Jurkat, Clone E6-1 (cell line): ENCODE data around the gene FANCI.

ENCODE experiments used
- DNase-seq: peaks from one replicate; pipeline ENCODE4 v3.0.0-alpha.2; 2011; ENCODE audit warnings: low read depth, low spot score
- H3K4me3 ChIP-seq: 2 replicates; pipeline ENCODE4 v1.5.1; 2011; ENCODE audit warnings: mild to moderate bottlenecking, low read length, control low read depth, moderate library complexity

The FANCI gene

DNA sequence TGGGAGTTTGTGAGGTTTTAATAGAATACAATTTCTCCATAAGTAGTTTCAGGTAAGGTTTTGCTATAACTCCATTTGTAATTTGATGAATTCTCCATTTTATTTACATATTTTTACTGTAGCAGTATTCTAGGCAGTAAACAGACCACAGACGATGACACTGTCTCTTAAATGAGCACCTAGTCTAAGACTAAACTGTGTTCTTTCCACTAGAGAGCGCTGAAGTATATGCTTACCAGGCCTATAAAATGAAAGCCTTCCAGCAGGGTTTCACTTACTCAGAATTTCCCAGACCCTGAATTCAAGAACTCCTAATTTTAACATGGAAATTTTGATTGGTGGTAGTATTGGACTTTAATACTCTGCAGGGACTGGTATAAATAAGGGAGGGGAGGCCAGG, 49.2 kb downstream of the FANCI start:
- DNase-seq: no peak
- H3K4me3 ChIP-seq: no peak overlapping the region

DNA sequence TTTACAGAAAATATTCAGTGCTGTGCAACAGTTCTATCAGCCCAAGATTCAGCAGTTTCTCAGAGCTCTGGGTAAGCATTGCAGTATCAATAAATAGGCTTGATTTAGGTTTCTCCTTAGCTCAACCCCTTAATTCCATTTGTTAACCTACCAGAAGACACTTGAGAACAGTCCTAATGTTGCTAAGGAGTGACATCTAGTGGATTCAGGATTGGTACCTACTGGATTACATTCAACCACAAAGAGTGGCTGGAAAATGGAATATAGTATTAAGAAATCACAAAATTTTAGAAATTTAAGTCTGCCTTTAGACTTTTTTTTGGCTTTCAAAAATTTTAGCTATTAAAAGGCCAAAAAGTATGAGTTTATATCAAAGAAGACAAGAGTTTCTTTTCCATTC, 56.1 kb downstream of the FANCI start:
- no peak for DNase-seq
- H3K4me3 ChIP-seq: no peak overlapping the region

DNA sequence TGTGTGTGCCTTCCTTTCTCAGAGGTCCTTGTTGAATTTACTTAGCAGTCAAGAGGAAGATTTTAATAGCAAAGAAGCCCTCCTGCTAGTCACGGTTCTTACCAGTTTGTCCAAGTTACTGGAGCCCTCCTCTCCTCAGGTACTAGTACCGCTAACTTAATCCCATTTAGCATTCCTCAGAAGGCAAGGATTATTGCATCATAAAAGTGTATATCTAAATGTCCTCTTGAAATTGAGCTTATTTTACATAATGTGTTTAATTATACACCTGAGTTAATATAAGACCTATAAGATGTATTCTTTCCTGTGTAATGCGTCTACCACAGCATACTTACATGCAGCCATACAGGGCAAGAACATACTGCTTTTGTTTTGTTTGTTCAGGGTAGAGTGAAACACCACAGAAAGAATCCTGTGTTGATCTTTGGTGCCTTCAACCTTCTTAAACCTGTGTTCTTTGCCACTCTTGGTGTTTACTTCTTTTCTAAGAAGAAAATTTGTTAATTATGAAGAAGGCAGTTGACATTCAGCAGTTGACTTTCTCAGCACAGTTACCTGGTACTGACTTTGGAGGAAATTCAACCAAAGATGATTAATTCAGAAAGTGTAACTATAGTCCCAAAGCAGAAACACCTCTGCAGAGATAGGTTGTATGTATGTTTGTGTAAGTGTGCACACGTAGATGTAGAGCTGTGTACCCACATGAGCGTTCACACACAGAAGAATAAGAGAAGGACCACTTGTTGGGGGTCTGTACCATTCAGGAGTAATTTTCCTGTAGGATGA, 57.7 kb downstream of the FANCI start:
- no peak for DNase-seq
- no peak overlapping the region for H3K4me3 ChIP-seq

DNA sequence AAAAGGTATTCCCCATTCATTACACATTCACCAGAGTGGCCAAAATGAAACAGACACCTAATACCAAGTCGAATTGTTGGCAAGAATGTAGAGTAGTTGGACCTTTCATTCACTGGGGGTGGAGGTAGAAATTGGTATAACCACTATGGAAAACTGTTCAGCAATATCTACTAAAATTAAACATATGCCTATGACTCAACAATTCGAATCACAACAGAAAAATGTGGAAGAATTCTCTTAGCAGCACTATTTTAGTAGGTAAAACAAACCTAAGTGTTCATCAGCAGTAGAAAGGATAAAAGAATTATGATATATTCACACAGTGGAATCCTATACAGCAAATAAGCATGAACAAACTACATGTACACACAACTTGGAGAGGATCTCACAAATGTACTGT, 60.2 kb downstream of the FANCI start:
- no peak overlapping the region for H3K4me3 ChIP-seq
- no peak for DNase-seq

DNA sequence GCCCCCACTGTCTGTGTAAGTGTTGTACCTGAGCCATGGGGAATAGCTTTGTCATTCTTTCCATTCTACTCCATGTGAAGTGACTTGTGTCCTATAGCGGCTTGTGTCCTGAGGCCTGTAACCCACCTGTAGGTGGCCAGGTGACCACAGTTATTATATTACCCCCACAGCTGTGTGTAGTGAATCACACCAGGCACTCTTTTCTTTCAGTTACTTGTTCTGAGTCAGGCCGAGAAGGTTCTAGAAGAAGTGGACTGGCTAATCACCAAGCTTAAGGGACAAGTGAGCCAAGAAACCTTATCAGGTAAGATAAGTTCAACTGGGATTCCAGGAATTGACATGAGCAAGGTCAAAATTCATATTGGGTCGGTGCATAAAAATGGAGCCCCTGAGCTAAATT, 61.6 kb downstream of the FANCI start:
- H3K4me3 ChIP-seq: no peak overlapping the region
- DNase-seq: no peak

DNA sequence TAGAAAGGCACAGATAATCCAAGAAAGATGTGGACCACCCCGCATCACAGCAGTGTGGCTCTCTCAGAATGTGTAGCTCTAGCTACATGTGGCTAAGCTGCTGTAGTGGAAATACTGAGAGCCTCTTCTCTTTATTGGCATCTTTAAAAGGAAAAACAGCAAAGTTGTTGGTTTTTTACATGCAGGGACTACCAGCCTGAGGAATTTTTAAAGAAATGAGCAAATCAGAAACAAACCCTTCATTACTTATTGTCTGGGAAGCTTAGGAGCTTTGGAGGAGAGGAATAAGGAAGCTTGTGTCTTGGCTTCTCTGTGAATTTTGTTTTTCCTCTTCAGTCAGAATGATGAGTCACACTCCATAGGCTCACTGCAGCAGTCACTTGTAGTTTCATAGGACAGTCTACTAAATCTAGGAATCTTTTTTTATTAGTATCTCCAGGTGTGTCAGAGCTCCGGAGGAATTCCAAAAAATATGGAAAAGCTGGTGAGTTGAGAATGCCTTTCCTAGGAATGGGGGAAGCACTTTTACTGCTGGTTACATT, 63.3 kb downstream of the FANCI start:
- DNase-seq: no peak
- no peak overlapping the region for H3K4me3 ChIP-seq

DNA sequence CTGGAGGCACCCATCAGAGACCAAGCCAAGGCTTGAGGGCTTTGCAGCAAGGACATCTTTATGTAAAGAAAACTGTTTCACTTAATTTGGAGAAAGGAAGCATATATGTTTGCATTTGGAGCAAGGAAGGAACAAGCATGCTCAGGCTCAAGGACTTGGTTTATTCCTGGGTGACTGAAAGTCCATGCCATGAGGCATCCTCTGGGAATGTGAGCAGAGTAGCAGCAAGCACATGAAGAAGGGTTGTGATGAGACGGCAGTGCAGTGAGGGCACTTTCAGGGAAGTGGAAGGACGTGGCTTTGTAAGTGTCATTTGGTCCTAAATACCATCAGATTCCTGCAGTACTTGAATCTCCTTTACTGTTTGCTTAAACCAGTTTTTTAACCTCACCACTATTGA, 64.0 kb downstream of the FANCI start:
- DNase-seq: no peak
- H3K4me3 ChIP-seq: no peak overlapping the region

DNA sequence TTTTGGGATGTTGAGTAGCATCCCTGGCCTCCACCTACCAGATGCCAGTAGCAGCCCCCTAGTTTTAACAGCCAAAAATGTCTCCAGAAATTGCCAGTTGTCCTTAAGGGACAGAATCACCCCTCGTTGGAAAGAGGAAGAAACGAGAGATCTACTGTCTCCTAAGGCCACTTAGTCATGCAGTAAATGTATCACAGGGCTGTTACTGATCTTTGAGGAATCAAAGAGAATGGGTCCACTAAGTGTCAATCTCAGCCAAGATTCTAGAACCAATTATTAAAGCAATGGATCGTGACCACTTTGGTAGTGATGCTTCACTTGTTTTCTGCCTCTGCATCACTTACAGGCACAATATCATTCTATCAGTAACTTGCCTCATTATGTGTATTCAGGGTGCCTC, 64.5 kb downstream of the FANCI start:
- no peak for DNase-seq

DNA sequence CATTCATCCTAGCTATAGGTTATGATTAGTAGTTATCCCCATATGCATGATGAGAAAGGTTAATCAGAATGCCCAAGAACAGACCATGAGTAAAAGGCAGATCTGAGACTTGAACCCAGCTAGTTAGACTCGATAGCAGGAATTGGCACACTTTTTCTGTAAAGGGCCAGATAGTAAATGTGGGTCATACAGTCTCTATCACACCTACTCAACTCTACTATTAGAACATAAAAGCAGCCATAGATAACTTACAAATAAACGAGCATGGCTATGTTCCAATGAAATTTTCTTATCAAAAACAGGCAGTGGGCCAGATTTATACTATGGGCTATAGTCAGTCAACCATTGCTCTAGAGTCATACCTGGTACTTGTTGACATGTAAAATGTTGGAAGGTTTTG, 66.2 kb downstream of the FANCI start:
- no peak for DNase-seq
- H3K4me3 ChIP-seq: no peak overlapping the region

More for the DNA sequence above, 64.5 kb downstream of the FANCI start:
- no peak overlapping the region for H3K4me3 ChIP-seq

DNA sequence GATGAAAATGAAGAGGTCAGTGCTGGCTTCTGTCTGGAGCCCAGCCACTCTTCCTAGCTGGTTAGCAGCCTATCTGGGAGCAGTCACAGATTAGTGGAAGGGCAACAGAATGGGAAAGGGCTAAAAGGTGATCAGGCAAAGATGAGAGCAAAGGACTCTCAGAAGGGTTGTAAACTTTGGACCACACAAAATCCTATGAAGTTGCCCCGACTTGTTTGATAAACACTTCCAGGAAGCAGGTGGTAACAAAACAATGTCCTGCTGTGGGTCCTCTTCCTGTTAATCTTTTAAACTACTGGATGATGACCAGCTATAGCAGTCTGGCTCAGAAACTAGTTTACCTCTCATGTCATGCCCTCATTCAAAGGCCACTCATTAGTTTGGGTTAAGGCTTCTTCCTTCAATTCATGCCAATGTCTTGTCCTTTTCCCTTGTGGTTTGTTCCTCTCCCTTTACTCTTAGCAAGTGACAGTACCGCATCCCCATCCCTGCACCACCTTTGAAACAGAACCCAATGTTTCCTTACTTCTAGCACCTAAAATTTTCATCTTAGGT, 71.7 kb downstream of the FANCI start:
- no peak overlapping the region for H3K4me3 ChIP-seq
- no peak for DNase-seq

DNA sequence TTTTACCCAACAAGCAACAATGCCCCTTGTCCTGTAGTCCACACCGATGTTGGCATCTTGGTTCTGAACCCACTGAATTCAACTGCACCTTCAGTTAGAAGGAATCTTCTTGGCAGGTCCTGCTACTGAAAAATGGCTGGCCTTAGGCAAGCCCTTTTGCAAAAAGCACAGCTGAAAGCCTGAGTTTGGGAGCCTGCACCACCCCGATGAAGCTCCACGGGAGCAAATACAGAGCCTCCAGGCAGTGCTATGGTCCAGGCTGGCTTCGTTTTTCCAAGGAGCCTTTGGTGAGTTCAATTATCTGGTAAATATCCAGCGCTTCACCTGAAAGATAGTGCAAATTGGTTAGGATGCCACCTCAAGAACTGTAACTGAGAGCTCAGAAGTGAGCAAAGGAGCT, 72.7 kb downstream of the FANCI start:
- no peak for DNase-seq
- no peak overlapping the region for H3K4me3 ChIP-seq

DNA sequence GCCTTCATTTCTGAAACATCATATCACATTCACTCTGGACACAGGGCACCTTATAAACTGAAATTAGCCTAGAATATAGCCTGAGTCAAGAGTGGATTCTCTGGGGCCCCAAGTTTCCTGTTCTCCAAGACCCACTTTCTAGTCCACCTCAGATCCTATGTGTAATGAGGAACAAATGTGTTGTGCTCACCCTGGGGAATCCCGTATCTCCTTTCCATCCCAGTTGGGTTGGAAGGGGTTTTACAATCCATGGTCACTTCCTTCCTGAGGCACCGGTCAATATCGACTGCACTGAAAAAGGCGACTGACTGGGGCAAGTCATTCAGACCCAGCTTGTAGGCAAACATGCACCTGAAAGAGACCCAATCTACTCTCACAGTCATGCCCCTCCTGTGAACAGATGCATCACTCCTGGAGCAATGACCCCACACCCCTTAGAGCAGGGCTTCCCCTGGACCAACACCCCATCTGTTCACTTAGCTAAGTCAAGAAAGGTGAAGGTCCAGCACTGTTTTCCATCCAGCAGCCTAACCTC, 73.5 kb downstream of the FANCI start:
- H3K4me3 ChIP-seq: no peak overlapping the region
- no peak for DNase-seq

DNA sequence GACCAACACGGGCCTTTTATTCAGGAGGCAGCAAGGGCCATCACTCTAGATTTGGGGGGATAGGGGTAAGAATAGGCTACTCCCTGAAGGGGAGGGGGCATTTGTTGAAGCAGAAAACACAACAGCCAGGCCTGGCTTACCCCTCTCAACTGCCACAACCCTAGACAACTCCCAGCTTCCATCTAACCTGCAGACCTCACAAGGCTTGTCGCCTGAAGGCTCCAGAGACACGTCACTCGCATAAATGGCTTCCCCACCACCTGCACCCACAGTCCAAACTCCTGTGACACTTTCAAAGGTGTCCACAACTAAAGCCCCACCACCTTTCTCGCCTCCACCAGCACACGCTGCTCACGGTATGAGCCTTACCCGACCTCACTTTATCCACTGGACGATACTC, 75.9 kb downstream of the FANCI start:
- H3K4me3 ChIP-seq: no peak overlapping the region

DNA sequence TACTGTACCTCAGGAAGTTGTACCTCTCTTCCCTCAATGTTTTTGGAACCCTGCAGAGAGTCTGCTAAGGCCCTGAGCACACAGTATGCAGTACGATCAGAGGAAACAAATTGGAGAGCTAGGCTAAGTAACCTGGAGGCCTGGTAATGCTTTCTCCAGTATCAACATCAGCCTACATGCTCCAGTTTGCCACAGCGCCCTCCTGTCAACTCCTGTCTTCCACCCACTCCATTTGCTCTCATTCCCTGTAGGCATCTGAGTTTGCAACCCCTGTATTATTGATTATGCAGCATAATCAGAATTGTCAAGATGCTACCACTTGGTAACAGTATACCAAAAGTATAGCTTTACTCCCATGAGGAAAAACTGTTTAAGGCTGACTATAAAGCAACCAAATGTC, 76.4 kb downstream of the FANCI start:
- no peak overlapping the region for H3K4me3 ChIP-seq
- DNase-seq: no peak

More for the DNA sequence above, 75.9 kb downstream of the FANCI start:
- DNase-seq: no peak

DNA sequence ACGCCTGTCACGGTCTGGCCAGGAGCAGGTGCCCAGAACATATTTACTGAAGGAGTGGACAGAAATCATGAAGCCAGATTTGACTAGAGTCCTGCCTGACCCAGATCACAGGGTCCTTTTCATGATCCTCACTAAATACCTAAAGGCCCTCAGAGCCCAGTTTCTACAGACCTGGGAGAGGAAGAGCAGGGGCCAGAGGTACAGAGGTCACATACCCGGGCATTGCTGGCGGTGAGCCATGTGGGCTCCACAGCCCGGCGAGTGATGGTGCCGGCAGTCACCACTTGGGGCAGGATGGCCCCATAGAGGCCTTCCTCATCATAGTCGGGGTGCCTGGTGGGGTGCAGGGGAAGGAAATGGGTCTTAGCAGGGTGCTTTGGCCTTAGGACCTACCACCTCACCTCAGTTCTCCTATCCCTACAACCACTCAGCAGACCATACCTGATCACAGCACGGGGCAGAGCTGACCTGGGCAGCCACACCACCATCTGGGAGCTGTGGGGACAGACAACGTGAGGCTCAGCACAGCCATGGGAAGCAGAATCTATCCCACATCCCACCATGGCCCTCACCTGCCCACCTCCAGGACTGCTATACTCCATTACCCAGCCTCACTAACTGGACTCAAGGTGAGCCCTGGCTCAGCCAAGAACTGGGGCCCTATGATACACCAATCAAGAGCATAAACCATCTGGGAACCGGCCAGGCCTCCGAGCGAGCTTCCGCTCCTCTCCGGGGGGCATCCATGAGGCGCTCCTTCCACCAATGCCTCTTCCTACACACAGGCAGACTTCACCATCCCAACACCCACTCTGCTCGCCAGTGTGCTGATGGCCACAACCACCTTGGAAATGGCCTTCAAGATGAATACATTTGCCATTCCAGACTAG, 78.0 kb downstream of the FANCI start:
- no peak for DNase-seq
- no peak overlapping the region for H3K4me3 ChIP-seq

DNA sequence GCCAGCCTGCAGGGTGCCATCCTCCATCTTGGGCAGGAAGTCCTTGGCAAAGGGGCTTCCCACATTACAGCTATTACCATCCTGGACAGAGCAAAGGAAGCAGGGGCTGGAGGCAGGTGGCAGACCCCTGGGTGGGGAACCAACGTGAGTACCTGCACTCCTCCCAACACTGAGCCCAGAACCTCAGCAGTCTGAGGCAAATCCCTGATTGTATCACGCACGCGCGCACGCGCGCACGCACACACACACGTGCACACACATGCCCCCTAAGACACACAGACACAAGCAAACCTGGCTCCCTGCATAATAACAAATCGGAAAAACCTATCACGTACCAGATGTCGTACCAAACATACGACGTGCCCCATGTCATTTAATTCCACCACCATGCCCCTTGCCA, 79.0 kb downstream of the FANCI start:
- no peak overlapping the region for H3K4me3 ChIP-seq
- DNase-seq: no peak

DNA sequence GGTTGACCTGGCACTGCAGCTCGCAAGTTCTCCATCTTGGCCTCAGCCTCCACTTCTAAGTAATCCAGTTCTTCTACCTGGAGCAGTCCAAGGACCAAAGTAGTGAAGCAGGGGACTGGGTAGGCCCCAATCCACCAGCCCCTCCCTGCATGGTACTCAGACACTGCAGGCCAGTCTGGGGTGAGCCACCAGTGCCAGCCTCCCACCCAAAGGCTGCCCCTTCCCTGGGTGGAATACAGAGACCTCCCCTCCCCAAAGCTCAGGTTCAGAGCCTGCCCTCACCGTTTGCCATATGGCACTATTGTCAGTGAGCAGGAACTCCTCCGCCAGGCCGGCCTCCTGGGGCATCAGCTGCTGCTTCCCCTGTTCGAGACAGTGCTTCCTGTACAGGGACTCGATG, 80.0 kb downstream of the FANCI start:
- no peak overlapping the region for H3K4me3 ChIP-seq
- DNase-seq: no peak

DNA sequence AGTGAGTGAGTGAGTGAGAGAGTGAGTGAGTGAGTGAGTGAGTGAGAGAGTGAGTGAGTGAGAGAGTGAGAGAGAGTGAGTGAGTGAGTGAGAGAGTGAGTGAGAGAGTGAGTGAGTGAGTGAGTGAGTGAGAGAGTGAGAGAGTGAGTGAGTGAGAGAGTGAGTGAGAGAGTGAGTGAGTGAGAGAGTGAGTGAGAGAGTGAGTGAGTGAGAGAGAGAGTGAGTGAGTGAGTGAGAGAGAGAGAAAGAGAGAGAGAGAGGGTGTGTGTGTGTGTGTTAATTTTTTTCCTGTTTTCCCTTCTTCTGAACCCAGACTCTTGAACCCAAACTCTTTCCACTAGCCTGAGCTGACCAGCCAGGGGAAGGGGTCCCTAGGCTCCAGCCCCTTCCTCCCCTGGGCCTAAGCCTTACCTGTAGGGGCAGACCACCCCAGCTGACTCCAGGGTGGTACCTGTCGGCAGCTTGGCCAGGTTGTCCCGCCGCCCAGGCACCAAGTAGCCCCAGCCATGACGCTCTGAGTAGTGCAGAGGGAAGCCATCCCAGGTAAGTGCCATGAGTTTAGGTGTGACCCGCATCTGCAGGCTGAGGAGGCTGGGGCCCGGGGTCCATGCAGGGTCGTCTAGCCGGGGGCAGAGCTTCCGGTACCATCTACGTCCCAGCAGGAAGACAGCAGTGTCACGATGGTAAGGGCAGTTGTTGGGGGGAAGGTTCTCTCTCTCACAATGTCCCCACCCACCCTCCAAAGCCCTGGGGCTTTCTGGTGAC, 81.4 kb downstream of the FANCI start:
- no peak overlapping the region for H3K4me3 ChIP-seq
- DNase-seq: no peak

DNA sequence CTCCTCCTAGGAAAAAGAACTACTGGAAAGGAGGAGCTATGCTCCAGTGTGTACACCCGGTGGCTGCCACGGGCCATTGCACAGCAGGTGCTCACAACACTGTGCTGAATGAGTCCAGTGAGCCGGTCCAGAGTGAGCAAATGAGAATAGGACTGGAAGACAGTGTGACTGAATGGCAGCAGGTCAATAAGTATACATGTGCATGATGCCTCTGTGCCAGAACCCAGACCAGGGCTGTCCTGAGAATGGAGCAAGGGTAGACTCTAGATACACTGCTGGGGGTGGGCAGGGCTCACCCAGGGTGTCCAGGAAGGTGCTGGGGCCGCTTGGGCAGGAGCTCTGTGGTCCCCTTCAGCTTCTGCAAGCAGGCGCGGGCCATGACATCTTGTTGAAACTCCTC, 82.5 kb downstream of the FANCI start:
- no peak for DNase-seq
- no peak overlapping the region for H3K4me3 ChIP-seq
